Adrenal gland (tissue), 5 donors: ENCODE data around the gene PLK2.

ENCODE experiments used
- CTCF ChIP-seq, 6 experiments: fragments of 450-650 bp in 4 of 6; fragments of 200-600 bp in 2 of 6; sonication (generic) in 1 of 6; IDR thresholded peaks; 1 replicate in 5 of 6; 2 replicates in 1 of 6; pipeline versions ENCODE4 v1.5.1 to v1.8.0; 2016 to 2021; ENCODE audit warnings: antibody characterized with exemption in 6 of 6, mild to moderate bottlenecking in 2 of 6, moderate library complexity in 1 of 6
- POLR2A ChIP-seq, 2 donors: fragments of 450-650 bp; IDR thresholded peaks; one replicate each; pipeline ENCODE4 v1.6.1; 2017; ENCODE audit warnings: antibody characterized with exemption in 2 of 2, mild to moderate bottlenecking in 2 of 2, moderate library complexity in 1 of 2
- donor health status: DM: no; HTN: no; CAD: no.

GRCh38 chr5:58460002-58460731 is at the start of gene PLK2:
- peak in 3 of 6 experiments; percentile 24 to 82 (median 69) for TF ChIP-seq CTCF (IDR thresholded peaks at IDR 0.05)
- peak; percentile 99 for TF ChIP-seq POLR2A (IDR thresholded peaks at IDR 0.05)
